ENCODE measurements around the gene ANO6. TPM values are rescaled to one million over a fixed set of nuclear protein-coding genes. Genes with fewer than 3 reads are reported as not detected.

The ANO6 gene
- total and polyA plus RNA-seq, 2 of the 4 experiments (the other 2 are of a cell fraction): 21.6 to 41.0 TPM

GRCh38 chr12:45309836-45310626 is 94.1 kb downstream of the ANO6 start:
- CTCF ChIA-PET: interaction anchor here (0.7 to 1.5 kb wide), 5 partner anchors 8 to 93 kb away, joined by 3 to 4 read pairs (median 3); no protein-coding TSS in a partner anchor

More at GRCh38 chr12:45309836-45310626, 94.1 kb downstream of the ANO6 start:
- Histone ChIP-seq H2BK120ac (ENCODE audit: low read depth, low read length) (no peak overlapping the region), H3K9me1 (ENCODE audit: insufficient read depth, low read length) (no peaks in the 10 kb centered on the region), H3K27me3 (ENCODE audit: control insufficient read depth, insufficient read depth, low read length) (no peaks in the 10 kb centered on the region), H3K18ac (ENCODE audit: low read depth, low read length) (peak overlapping the region; percentile 38), H3K9ac (ENCODE audit: low read depth, low read length) (no peak overlapping the region), H2BK20ac (ENCODE audit: low read depth, low read length) (no peak overlapping the region; the same call in 1 of the 2 replicates), H3K4ac (ENCODE audit: low read depth, low read length) (no peak overlapping the region), H3K4me3 (ENCODE audit: insufficient read depth, low read depth, low read length) (no peak overlapping the region), H3K14ac (replicated peaks; ENCODE audit: low read depth, low read length) (no peak overlapping the region; the same call in 1 of the 2 replicates), H4K20me1 (ENCODE audit: insufficient read depth, low read length) (no peaks in the 10 kb centered on the region; the same call in 1 of the 2 replicates), H2AFZ (replicated peaks; ENCODE audit: low read length, poor library complexity) (no peak overlapping the region), H2AK9ac (replicated peaks; ENCODE audit: low read depth, low read length, poor library complexity) (no peak overlapping the region), H3K79me1 (ENCODE audit: low read depth in 1 of 2, low read length in 2 of 2) (peaks cover 37 to 59% of the 10 kb centered on the region in 2 experiments), H4K91ac (ENCODE audit: insufficient read depth, low read depth, low read length) (no peak overlapping the region), H3K36me3 (ENCODE audit: control insufficient read depth, insufficient read depth, low read length) (peaks cover 7% of the 10 kb centered on the region; the same call in 1 of the 2 replicates), H3K4me2 (ENCODE audit: low read depth, low read length) (peak overlapping the region; percentile 41; the same call in 1 of the 2 replicates), H2BK15ac (ENCODE audit: low read depth, low read length) (no peak overlapping the region), H3K23ac (ENCODE audit: low read depth, low read length) (no peak overlapping the region), H2AK5ac (ENCODE audit: low read depth, low read length) (no peak overlapping the region), H3K9me3 (ENCODE audit: control insufficient read depth, insufficient read depth, low read length) (no peaks in the 10 kb centered on the region), H3K4me1 (ENCODE audit: control insufficient read depth, insufficient read depth, low read length) (peaks cover 6% of the 10 kb centered on the region; the same call in 1 of the 2 replicates), H2BK5ac (ENCODE audit: low read depth, low read length, poor library complexity, severe bottlenecking) (peak overlapping the region; percentile 33), H3K56ac (ENCODE audit: extremely low read depth, insufficient read depth, low read length) (no peak overlapping the region), H4K5ac (ENCODE audit: low read depth, low read length) (no peak overlapping the region), H3K27ac (ENCODE audit: insufficient read depth, low read length) (no peak overlapping the region), H4K8ac (ENCODE audit: low read depth in 2 of 2, low read length in 2 of 2) (no peak overlapping the region)
- intact Hi-C loops (cut with micrococcal nuclease): no loop called here
- dilution Hi-C loops (cut with HindIII; ENCODE audit: low sequenced_read_pairs, unreplicated experiment): no loop called here
- ATAC-seq (ENCODE audit: low read depth) (peak; percentile 87), DNase-seq (peak; percentile 64)
- no TSS peak for BruUV-seq (replicated peaks)
- in situ Hi-C loops (cut with MboI; ENCODE audit: low sequenced_read_pairs): no loop called here
- POLR2A ChIA-PET (ENCODE audit: unreplicated experiment): no interaction called here
- TF ChIP-seq POLR2A (IDR thresholded peaks at IDR 0.05; ENCODE audit: low read depth, low read length) (no peak), MXI1 (IDR thresholded peaks at IDR 0.05; ENCODE audit: borderline replicate concordance, low read depth, low read length) (no peak), NFE2L2 (IDR thresholded peaks at IDR 0.05; ENCODE audit: low read depth, low read length) (no peak), CTCF (conservative IDR thresholded peaks at IDR 0.05; ENCODE audit: low read depth, low read length) (0 out of 2 replicates have a peak, but pooled peaks have one; percentile 12)
- WGBS, 2 experiments (ENCODE audit: extremely low coverage in 2 of 2, insufficient read length in 1 of 2): 11% methylated on average over 1 of the region's 1 CpG; no CpG with 5 or more reads in 1 of the 2 experiments

Measured in IMR-90 (cell line).